ENCODE results near the gene CDIPT. TPM values are rescaled to one million over a fixed set of nuclear protein-coding genes. Genes with fewer than 3 reads are reported as not detected.
A peak's percentile ranks its signal among the peaks of the same experiment; 100 is the strongest.

CDIPT gene
- polyA plus RNA-seq, 1 experiment: 89.9 TPM

GRCh38 chr16:29842732-29843346, 20.2 kb downstream of the CDIPT start:
- DNase-seq (ENCODE audit: low read depth, low spot score): no peak
- CTCF ChIA-PET: no interaction called here
- POLR2A ChIA-PET: interaction anchor here (0.6 to 0.7 kb wide), 2 partner anchors 16 to 17 kb away, joined by 4 to 7 read pairs; no protein-coding TSS in a partner anchor

GRCh38 chr16:29841631-29842030, 21.4 kb downstream of the CDIPT start:
- no peaks in the 10 kb centered on the region; the same call in 1 of the 2 replicates for H3K9me3 ChIP-seq (ENCODE audit: control insufficient read depth, insufficient read depth, low read length)
- H3K27me3 ChIP-seq (ENCODE audit: control insufficient read depth, insufficient read depth, low read length): no peaks in the 10 kb centered on the region
- POLR2A ChIA-PET: interaction anchor here (1.0 kb wide), 1 partner anchor 11 kb away, joined by 4 read pairs; no protein-coding TSS in a partner anchor
- H3K4me3 ChIP-seq (ENCODE audit: low read depth, low read length): no peak overlapping the region
- DNase-seq (ENCODE audit: low read depth, low spot score): no peak
- H3K27ac ChIP-seq (ENCODE audit: low read depth, low read length): no peak overlapping the region
- no peak for TF ChIP-seq CTCF (IDR thresholded peaks at IDR 0.05; ENCODE audit: low read depth, low read length)
- CTCF ChIA-PET: no interaction called here

More at GRCh38 chr16:29842732-29843346, 20.2 kb downstream of the CDIPT start:
- no peaks in the 10 kb centered on the region for H3K9me3 ChIP-seq (ENCODE audit: control insufficient read depth, insufficient read depth, low read length)
- H3K4me3 ChIP-seq (ENCODE audit: low read depth, low read length): no peak overlapping the region
- 0 out of 2 replicates have a peak, but pooled peaks have one; percentile 3 for TF ChIP-seq CTCF (IDR thresholded peaks at IDR 0.05; ENCODE audit: low read depth, low read length)
- no peaks in the 10 kb centered on the region for H3K27me3 ChIP-seq (ENCODE audit: control insufficient read depth, insufficient read depth, low read length)
- no peak overlapping the region for H3K27ac ChIP-seq (ENCODE audit: low read depth, low read length)

- Histone ChIP-seq H3K27ac (ENCODE audit: low read depth, low read length) (no peak overlapping the region), H3K27me3 (ENCODE audit: control insufficient read depth, insufficient read depth, low read length) (no peaks in the 10 kb centered on the region), H3K9me3 (ENCODE audit: control insufficient read depth, insufficient read depth, low read length) (no peaks in the 10 kb centered on the region; the same call in 1 of the 2 replicates), H3K4me3 (ENCODE audit: low read depth, low read length) (no peak overlapping the region)
- ChIA-PET CTCF (interaction anchor here (2.6 kb wide), 1 partner anchor 8 kb away, joined by 21 read pairs; no protein-coding TSS in a partner anchor), POLR2A (interaction anchor here (0.7 kb wide), 1 partner anchor 577 kb away, joined by 11 read pairs; no protein-coding TSS in a partner anchor)
- no peak for TF ChIP-seq CTCF (IDR thresholded peaks at IDR 0.05; ENCODE audit: low read depth, low read length)
- no peak for DNase-seq (ENCODE audit: low read depth, low spot score)
Observed at GRCh38 chr16:29840240-29840639, 22.8 kb downstream of the CDIPT start.

GRCh38 chr16:29839822-29840221, 23.2 kb downstream of the CDIPT start:
- Histone ChIP-seq H3K27ac (ENCODE audit: low read depth, low read length) (no peak overlapping the region), H3K4me3 (ENCODE audit: low read depth, low read length) (no peak overlapping the region), H3K9me3 (ENCODE audit: control insufficient read depth, insufficient read depth, low read length) (no peaks in the 10 kb centered on the region; the same call in 1 of the 2 replicates), H3K27me3 (ENCODE audit: control insufficient read depth, insufficient read depth, low read length) (no peaks in the 10 kb centered on the region)
- ChIA-PET CTCF (interaction anchor here (0.9 to 2.6 kb wide), 2 partner anchors 9 to 19 kb away, joined by 3 to 21 read pairs; no protein-coding TSS in a partner anchor), POLR2A (interaction anchor here (0.7 kb wide), 1 partner anchor 578 kb away, joined by 11 read pairs; no protein-coding TSS in a partner anchor)
- no peak for DNase-seq (ENCODE audit: low read depth, low spot score)
- no peak for TF ChIP-seq CTCF (IDR thresholded peaks at IDR 0.05; ENCODE audit: low read depth, low read length)

GRCh38 chr16:29837841-29838240, 25.2 kb downstream of the CDIPT start:
- ChIA-PET POLR2A (interaction anchor here (1.4 kb wide), 1 partner anchor 18 kb away, joined by 4 read pairs; the partner anchor contains the start of gene MVP), CTCF (interaction anchor here (2.6 kb wide), 1 partner anchor 11 kb away, joined by 21 read pairs; no protein-coding TSS in a partner anchor)
- Histone ChIP-seq H3K27me3 (ENCODE audit: control insufficient read depth, insufficient read depth, low read length) (no peaks in the 10 kb centered on the region), H3K27ac (ENCODE audit: low read depth, low read length) (no peak overlapping the region), H3K4me3 (ENCODE audit: low read depth, low read length) (no peak overlapping the region), H3K9me3 (ENCODE audit: control insufficient read depth, insufficient read depth, low read length) (no peaks in the 10 kb centered on the region; the same call in 1 of the 2 replicates)
- no peak for TF ChIP-seq CTCF (IDR thresholded peaks at IDR 0.05; ENCODE audit: low read depth, low read length)
- DNase-seq (ENCODE audit: low read depth, low spot score): no peak

Data from AG04450 (cell line).